Muscle layer of duodenum (tissue), 2 donors: ENCODE results near the gene NHSL2.

Source experiments
- H3K27ac ChIP-seq: one replicate; pipeline ENCODE4 v1.7.0; 2013; ENCODE audit warnings: mild to moderate bottlenecking, low read length
- H3K27me3 ChIP-seq: one replicate; pipeline ENCODE4 v1.7.0; 2013; ENCODE audit warnings: low read depth, mild to moderate bottlenecking, control low read depth, low read length
- H3K36me3 ChIP-seq, 2 donors: one replicate each; pipeline ENCODE4 v1.7.0; 2013; ENCODE audit warnings: low read length in 2 of 2, control low read depth in 1 of 2, mild to moderate bottlenecking in 1 of 2; ENCODE audit not compliant: insufficient read depth in 2 of 2, control insufficient read depth in 1 of 2
- H3K4me1 ChIP-seq, 2 donors: one replicate each; pipeline ENCODE4 v1.7.0; 2013; ENCODE audit warnings: low read length in 2 of 2, mild to moderate bottlenecking in 2 of 2, control low read depth in 1 of 2, moderate library complexity in 1 of 2; ENCODE audit not compliant: insufficient read depth in 2 of 2, control insufficient read depth in 1 of 2
- H3K4me3 ChIP-seq, 2 donors: one replicate each; pipeline ENCODE4 v1.7.0; 2013; ENCODE audit warnings: low read length in 2 of 2, low read depth in 1 of 2, mild to moderate bottlenecking in 1 of 2
- H3K9me3 ChIP-seq, 2 donors: one replicate each; pipeline ENCODE4 v1.7.0; 2013; ENCODE audit warnings: low read length in 2 of 2, control low read depth in 1 of 2, mild to moderate bottlenecking in 1 of 2; ENCODE audit not compliant: control insufficient read depth in 1 of 2
- donor health status: healthy.

Gene NHSL2

DNA sequence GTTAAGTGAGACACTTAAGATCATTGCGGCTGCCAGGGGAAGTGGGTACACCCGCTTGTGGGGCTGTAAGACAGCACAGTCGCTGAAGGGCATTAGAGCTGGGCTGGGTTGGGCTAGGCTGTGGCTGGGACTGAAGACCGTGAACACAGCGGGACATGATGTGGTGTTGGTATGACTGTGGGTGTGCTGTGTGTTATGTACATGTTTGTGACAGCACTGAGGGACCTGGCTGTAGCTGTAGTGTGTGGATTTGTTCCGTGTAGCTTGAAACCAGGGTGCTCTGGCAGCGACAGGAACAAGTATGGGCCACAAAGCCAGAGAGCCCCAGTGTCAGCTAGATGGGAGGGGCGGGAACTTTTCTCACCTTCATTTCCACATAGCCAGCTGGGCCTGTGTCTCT, 82.1 kb downstream of the NHSL2 start:
- Histone ChIP-seq H3K4me1 (peaks cover 0 to 10% of the 10 kb centered on the region in 2 donors), H3K36me3 (no peaks in the 10 kb centered on the region), H3K27me3 (no peaks in the 10 kb centered on the region), H3K4me3 (no peak overlapping the region), H3K9me3 (no peaks in the 10 kb centered on the region), H3K27ac (no peak overlapping the region)

- Histone ChIP-seq H3K4me1 (peaks cover 0 to 10% of the 10 kb centered on the region in 2 donors), H3K27me3 (no peaks in the 10 kb centered on the region), H3K9me3 (no peaks in the 10 kb centered on the region), H3K4me3 (no peak overlapping the region), H3K27ac (no peak overlapping the region), H3K36me3 (no peaks in the 10 kb centered on the region)
Observed at GRCh38 chrX:71993371-71993770, 82.7 kb downstream of the NHSL2 start.

- Histone ChIP-seq H3K9me3 (no peaks in the 10 kb centered on the region), H3K27me3 (no peaks in the 10 kb centered on the region)
Observed at GRCh38 chrX:71994601-71995000, 84.0 kb downstream of the NHSL2 start.

GRCh38 chrX:71995122-71995521, 84.5 kb downstream of the NHSL2 start:
- Histone ChIP-seq H3K9me3 (no peaks in the 10 kb centered on the region), H3K4me3 (no peak overlapping the region), H3K36me3 (no peaks in the 10 kb centered on the region), H3K27ac (no peak overlapping the region), H3K27me3 (no peaks in the 10 kb centered on the region), H3K4me1 (peaks cover 0 to 10% of the 10 kb centered on the region in 2 donors)

More at GRCh38 chrX:71994601-71995000, 84.0 kb downstream of the NHSL2 start:
- Histone ChIP-seq H3K4me1 (peaks cover 0 to 10% of the 10 kb centered on the region in 2 donors), H3K27ac (no peak overlapping the region), H3K4me3 (no peak overlapping the region), H3K36me3 (no peaks in the 10 kb centered on the region)

- Histone ChIP-seq H3K27ac (no peak overlapping the region), H3K36me3 (no peaks in the 10 kb centered on the region), H3K27me3 (no peaks in the 10 kb centered on the region), H3K9me3 (no peaks in the 10 kb centered on the region), H3K4me1 (peaks cover 0 to 10% of the 10 kb centered on the region in 2 donors), H3K4me3 (no peak overlapping the region)
Observed at GRCh38 chrX:71996136-71996535, 85.5 kb downstream of the NHSL2 start.

DNA sequence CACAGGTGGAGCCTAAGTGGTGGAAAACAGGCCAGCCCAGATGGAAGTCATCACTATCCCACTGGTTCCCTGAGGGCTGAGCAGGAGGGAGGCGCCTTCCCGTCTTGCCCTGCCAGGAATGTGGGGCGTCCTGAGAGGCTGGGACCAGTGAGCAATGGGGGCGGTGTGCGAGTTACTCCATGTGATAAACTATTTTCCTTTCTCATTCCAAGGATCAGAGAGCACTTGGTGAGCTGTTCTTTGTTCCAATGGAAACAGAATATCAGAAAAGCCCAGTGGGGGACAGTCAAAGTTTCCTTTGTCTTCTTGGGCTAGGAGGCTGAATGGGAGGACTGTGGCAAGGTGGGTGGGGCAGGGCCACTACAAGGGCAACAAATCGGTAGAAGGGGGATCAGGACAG, 86.2 kb downstream of the NHSL2 start:
- H3K9me3 ChIP-seq, result no peaks in the 10 kb centered on the region
- no peaks in the 10 kb centered on the region for H3K36me3 ChIP-seq
- H3K27ac ChIP-seq, result peak overlapping the region; percentile 45
- H3K4me3 ChIP-seq, result no peak overlapping the region
- H3K4me1 ChIP-seq, result peaks cover 0 to 7% of the 10 kb centered on the region in 2 donors
- H3K27me3 ChIP-seq, result no peaks in the 10 kb centered on the region

GRCh38 chrX:71997320-71997719, 86.7 kb downstream of the NHSL2 start:
- Histone ChIP-seq H3K9me3 (no peaks in the 10 kb centered on the region), H3K36me3 (no peaks in the 10 kb centered on the region), H3K4me1 (peaks cover 0 to 5% of the 10 kb centered on the region in 2 donors), H3K27ac (peak overlapping the region; percentile 45), H3K27me3 (no peaks in the 10 kb centered on the region), H3K4me3 (no peak overlapping the region)

GRCh38 chrX:71998836-71999509, 88.3 kb downstream of the NHSL2 start:
- H3K4me3 ChIP-seq, result no peak overlapping the region
- no peaks in the 10 kb centered on the region for H3K9me3 ChIP-seq
- H3K4me1 ChIP-seq, result peaks cover 0 to 11% of the 10 kb centered on the region in 2 donors
- no peaks in the 10 kb centered on the region for H3K27me3 ChIP-seq
- H3K27ac ChIP-seq, result no peak overlapping the region
- H3K36me3 ChIP-seq, result no peaks in the 10 kb centered on the region

DNA sequence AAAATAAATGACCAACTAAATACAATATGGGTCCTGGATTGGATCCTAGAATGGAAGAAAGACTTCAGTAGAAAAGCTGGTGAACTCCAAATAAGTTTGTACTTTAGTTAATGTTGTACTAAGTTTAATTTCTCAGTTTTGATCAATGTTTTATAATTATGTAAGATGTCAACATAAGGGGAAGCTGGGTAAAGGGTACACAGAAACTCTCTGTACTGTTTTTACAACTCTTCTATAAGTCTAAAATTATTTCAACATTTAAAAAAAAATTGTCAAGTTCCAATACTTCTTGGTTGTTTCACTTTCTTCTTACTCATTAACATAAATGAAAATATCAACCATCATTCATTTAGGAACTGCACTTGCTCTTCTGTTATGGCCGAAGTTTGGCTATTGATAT, 88.9 kb downstream of the NHSL2 start:
- H3K27me3 ChIP-seq, result no peaks in the 10 kb centered on the region
- no peaks in the 10 kb centered on the region for H3K36me3 ChIP-seq
- no peaks in the 10 kb centered on the region for H3K9me3 ChIP-seq
- H3K4me3 ChIP-seq, result no peak overlapping the region
- H3K27ac ChIP-seq, result no peak overlapping the region
- peaks cover 0 to 12% of the 10 kb centered on the region in 2 donors for H3K4me1 ChIP-seq

GRCh38 chrX:72001471-72001870, 90.8 kb downstream of the NHSL2 start:
- H3K27me3 ChIP-seq, result no peaks in the 10 kb centered on the region
- no peak overlapping the region for H3K27ac ChIP-seq
- H3K4me1 ChIP-seq, result peaks cover 0 to 12% of the 10 kb centered on the region in 2 donors
- H3K36me3 ChIP-seq, result no peaks in the 10 kb centered on the region
- H3K4me3 ChIP-seq, result no peak overlapping the region
- no peaks in the 10 kb centered on the region for H3K9me3 ChIP-seq

GRCh38 chrX:72001906-72002305, 91.3 kb downstream of the NHSL2 start:
- no peak overlapping the region for H3K27ac ChIP-seq
- no peaks in the 10 kb centered on the region for H3K9me3 ChIP-seq
- H3K4me3 ChIP-seq, result no peak overlapping the region
- H3K27me3 ChIP-seq, result no peaks in the 10 kb centered on the region
- peaks cover 0 to 12% of the 10 kb centered on the region in 2 donors for H3K4me1 ChIP-seq
- no peaks in the 10 kb centered on the region for H3K36me3 ChIP-seq

- Histone ChIP-seq H3K4me1 (peaks cover 0 to 7% of the 10 kb centered on the region in 2 donors), H3K36me3 (no peaks in the 10 kb centered on the region), H3K27me3 (no peaks in the 10 kb centered on the region), H3K27ac (no peak overlapping the region), H3K4me3 (no peak overlapping the region), H3K9me3 (no peaks in the 10 kb centered on the region)
Observed at GRCh38 chrX:72002875-72003274, 92.2 kb downstream of the NHSL2 start.
